IPS-11a (cell line): ENCODE results near the gene QSOX2.
A peak's percentile ranks its signal among the peaks of the same experiment; 100 is the strongest.

Source experiments
- H3K4me3 ChIP-seq: one replicate; pipeline ENCODE4 v1.5.1; 2013; ENCODE audit warnings: low read depth, low read length, control low read depth

Gene QSOX2

GRCh38 chr9:136252281-136252680 lies 6.7 kb upstream of the QSOX2 start:
- no peak overlapping the region for H3K4me3 ChIP-seq

- no peak overlapping the region for H3K4me3 ChIP-seq
These were observed 5.9 kb upstream of the QSOX2 start for GRCh38 chr9:136251264-136252115.

GRCh38 chr9:136250676-136251075 lies 5.1 kb upstream of the QSOX2 start:
- H3K4me3 ChIP-seq: no peak overlapping the region

- no peak overlapping the region for H3K4me3 ChIP-seq
These were observed 4.4 kb upstream of the QSOX2 start for GRCh38 chr9:136249877-136250559.

- H3K4me3 ChIP-seq: no peak overlapping the region
These were observed 3.6 kb upstream of the QSOX2 start for GRCh38 chr9:136248951-136249876.

GRCh38 chr9:136247947-136248637 lies 2.5 kb upstream of the QSOX2 start:
- no peak overlapping the region for H3K4me3 ChIP-seq

GRCh38 chr9:136247551-136247916 lies 1.9 kb upstream of the QSOX2 start:
- H3K4me3 ChIP-seq: no peak overlapping the region

GRCh38 chr9:136246849-136247550 lies 1.4 kb upstream of the QSOX2 start:
- no peak overlapping the region for H3K4me3 ChIP-seq

GRCh38 chr9:136244969-136245218 lies 718 bp downstream of the QSOX2 start:
- H3K4me3 ChIP-seq: peak overlapping the region; percentile 81

GRCh38 chr9:136244122-136244968 lies 1.3 kb downstream of the QSOX2 start:
- H3K4me3 ChIP-seq: peak overlapping the region; percentile 81

- H3K4me3 ChIP-seq: no peak overlapping the region
These were observed 2.0 kb downstream of the QSOX2 start for GRCh38 chr9:136243631-136244030.

GRCh38 chr9:136242918-136243525 lies 2.6 kb downstream of the QSOX2 start:
- H3K4me3 ChIP-seq: no peak overlapping the region

- no peak overlapping the region for H3K4me3 ChIP-seq
These were observed 3.4 kb downstream of the QSOX2 start for GRCh38 chr9:136242248-136242647.

- H3K4me3 ChIP-seq: no peak overlapping the region
These were observed 4.1 kb downstream of the QSOX2 start for GRCh38 chr9:136241542-136241941.

GRCh38 chr9:136240941-136241340 lies 4.7 kb downstream of the QSOX2 start:
- H3K4me3 ChIP-seq: no peak overlapping the region

GRCh38 chr9:136239983-136240330 lies 5.7 kb downstream of the QSOX2 start:
- H3K4me3 ChIP-seq: no peak overlapping the region

GRCh38 chr9:136239135-136239982 lies 6.3 kb downstream of the QSOX2 start:
- H3K4me3 ChIP-seq: no peak overlapping the region

- H3K4me3 ChIP-seq: no peak overlapping the region
These were observed 7.3 kb downstream of the QSOX2 start for GRCh38 chr9:136238342-136238732.
